HEK293 (cell line): ENCODE results near the gene ZNF619.

Experiments used
- CTCF ChIA-PET: fragments of 350-600 bp; formaldehyde crosslinking; extraction: SDS; loops from one replicate; lab custom pipeline; 2021; ENCODE audit warnings: antibody characterized with exemption; lab: Yijun Ruan, JAX
- POLR2A ChIA-PET: fragments of 300-600 bp; formaldehyde crosslinking; extraction: SDS; loops from one replicate; lab custom pipeline; 2020; ENCODE audit warnings: antibody characterized with exemption, inconsistent platforms; lab: Yijun Ruan, JAX
- H3K27ac ChIP-seq: fragments of 200-500 bp; sonication (Bioruptor generic); 2 replicates; pipeline ENCODE4 v1.5.1; 2014; ENCODE audit warnings: low read depth, low read length, control low read depth, inconsistent platforms; ENCODE audit errors: extremely low read depth
- H3K36me3 ChIP-seq, 2 experiments: fragments of 200-500 bp in 1 of 2; sonication (Bioruptor generic) in 1 of 2; 1 replicate in 1 of 2; 2 replicates in 1 of 2; pipeline ENCODE4 v1.5.1; 2014 to 2017; ENCODE audit warnings: inconsistent platforms in 2 of 2, low read length in 2 of 2; ENCODE audit not compliant: control insufficient read depth in 2 of 2, insufficient read depth in 1 of 2
- H3K4me1 ChIP-seq: fragments of 200-500 bp; sonication (Bioruptor generic); 2 replicates; pipeline ENCODE4 v1.5.1; 2014; ENCODE audit warnings: mild to moderate bottlenecking, low read length, inconsistent platforms; ENCODE audit not compliant: control insufficient read depth, insufficient read depth
- H3K4me3 ChIP-seq: 2 replicates; pipeline ENCODE4 v1.5.1; 2011; ENCODE audit warnings: low read depth, mild to moderate bottlenecking, control low read depth, low read length, moderate library complexity
- H3K9me3 ChIP-seq: fragments of 200-500 bp; sonication (Bioruptor generic); 2 replicates; pipeline ENCODE4 v1.5.1; 2014; ENCODE audit warnings: low read depth, low read length, inconsistent platforms; ENCODE audit not compliant: control insufficient read depth, insufficient read depth
- GLIS2 ChIP-seq: fragments of 450-650 bp; formaldehyde crosslinking; IDR thresholded peaks from 2 replicates; pipeline ENCODE4 v1.5.1; 2016; ENCODE audit warnings: missing biosample characterization, missing genetic modification characterization
- IKZF3 ChIP-seq: fragments of 450-650 bp; IDR thresholded peaks from 2 replicates; pipeline ENCODE4 v1.5.0; 2018; ENCODE audit warnings: missing biosample characterization, mild to moderate bottlenecking, missing genetic modification characterization, moderate library complexity
- MYNN ChIP-seq: fragments of 450-650 bp; formaldehyde crosslinking; IDR thresholded peaks from 2 replicates; pipeline ENCODE4 v1.5.1; 2016; ENCODE audit warnings: missing biosample characterization, missing genetic modification characterization, borderline replicate concordance
- PRDM1 ChIP-seq: fragments of 450-650 bp; formaldehyde crosslinking; IDR thresholded peaks from 2 replicates; pipeline ENCODE4; 2016; ENCODE audit warnings: missing biosample characterization, missing genetic modification characterization
- REPIN1 ChIP-seq: fragments of 450-650 bp; formaldehyde crosslinking; IDR thresholded peaks from 2 replicates; pipeline ENCODE4 v1.5.1; 2017; ENCODE audit warnings: missing biosample characterization, missing genetic modification characterization, low read depth
- SALL2 ChIP-seq: fragments of 450-650 bp; formaldehyde crosslinking; IDR thresholded peaks from 2 replicates; pipeline ENCODE4 v1.5.0; 2017; ENCODE audit warnings: missing biosample characterization, mild to moderate bottlenecking, missing genetic modification characterization, borderline replicate concordance
- SP3 ChIP-seq: fragments of 450-650 bp; formaldehyde crosslinking; IDR thresholded peaks from 2 replicates; pipeline ENCODE4 v1.5.1; 2016; ENCODE audit warnings: missing biosample characterization, missing genetic modification characterization
- ZBTB20 ChIP-seq: fragments of 450-650 bp; formaldehyde crosslinking; IDR thresholded peaks from 2 replicates; pipeline ENCODE4 v1.5.1; 2016; ENCODE audit warnings: missing biosample characterization, missing genetic modification characterization
- ZFHX2 ChIP-seq: fragments of 450-650 bp; formaldehyde crosslinking; conservative IDR thresholded peaks from 2 replicates; pipeline ENCODE4 v1.5.1; 2016; ENCODE audit warnings: missing biosample characterization, missing genetic modification characterization
- ZNF155 ChIP-seq: fragments of 450-650 bp; formaldehyde crosslinking; IDR thresholded peaks from 2 replicates; pipeline ENCODE4 v1.5.1; 2016; ENCODE audit warnings: missing biosample characterization, missing genetic modification characterization
- ZNF169 ChIP-seq: fragments of 450-650 bp; formaldehyde crosslinking; IDR thresholded peaks from 2 replicates; pipeline ENCODE4 v1.5.1; 2016; ENCODE audit warnings: missing biosample characterization, missing genetic modification characterization
- ZNF23 ChIP-seq: fragments of 450-650 bp; formaldehyde crosslinking; IDR thresholded peaks from 2 replicates; pipeline ENCODE4 v1.5.1; 2016; ENCODE audit warnings: missing biosample characterization, missing genetic modification characterization, borderline replicate concordance
- ZNF521 ChIP-seq: fragments of 450-650 bp; formaldehyde crosslinking; IDR thresholded peaks from 2 replicates; pipeline ENCODE4 v1.5.1; 2017; ENCODE audit warnings: missing biosample characterization, mild to moderate bottlenecking, missing genetic modification characterization
- ZNF549 ChIP-seq: fragments of 450-650 bp; IDR thresholded peaks from 2 replicates; pipeline ENCODE4 v1.5.1; 2018; ENCODE audit warnings: missing biosample characterization, missing genetic modification characterization, mild to moderate bottlenecking, inconsistent platforms, moderate library complexity
- ZNF596 ChIP-seq: fragments of 450-650 bp; IDR thresholded peaks from 2 replicates; pipeline ENCODE4 v1.5.0; 2018; ENCODE audit warnings: missing biosample characterization, mild to moderate bottlenecking, missing genetic modification characterization, moderate library complexity
- ZNF629 ChIP-seq: fragments of 450-650 bp; formaldehyde crosslinking; IDR thresholded peaks from 2 replicates; pipeline ENCODE4 v1.5.1; 2017; ENCODE audit warnings: missing biosample characterization, missing genetic modification characterization
- ZNF639 ChIP-seq: fragments of 450-650 bp; formaldehyde crosslinking; IDR thresholded peaks from 2 replicates; pipeline ENCODE4 v1.5.1; 2016; ENCODE audit warnings: missing biosample characterization, missing genetic modification characterization
- ZNF664 ChIP-seq: fragments of 450-650 bp; formaldehyde crosslinking; IDR thresholded peaks from 2 replicates; pipeline ENCODE4 v1.5.1; 2016; ENCODE audit warnings: missing biosample characterization, missing genetic modification characterization
- ZNF692 ChIP-seq: fragments of 450-650 bp; formaldehyde crosslinking; IDR thresholded peaks from 2 replicates; pipeline ENCODE4 v1.5.1; 2016; ENCODE audit warnings: missing biosample characterization, missing genetic modification characterization
- ZNF776 ChIP-seq: fragments of 450-650 bp; formaldehyde crosslinking; IDR thresholded peaks from 2 replicates; pipeline ENCODE4 v1.5.0; 2017; ENCODE audit warnings: missing biosample characterization, missing genetic modification characterization, borderline replicate concordance
- ZNF843 ChIP-seq: fragments of 450-650 bp; formaldehyde crosslinking; IDR thresholded peaks from 2 replicates; pipeline ENCODE4 v1.5.1; 2016; ENCODE audit warnings: missing biosample characterization, missing genetic modification characterization
- ZSCAN30 ChIP-seq: fragments of 450-650 bp; IDR thresholded peaks from 2 replicates; pipeline ENCODE4 v1.5.1; 2018; ENCODE audit warnings: missing biosample characterization, mild to moderate bottlenecking, missing genetic modification characterization, moderate library complexity
- TF ChIP-seq, protein P1 (sequence below): fragments of 450-650 bp; formaldehyde crosslinking; IDR thresholded peaks from 2 replicates; pipeline ENCODE4 v1.5.1; 2017; ENCODE audit warnings: missing biosample characterization, missing genetic modification characterization
- TF ChIP-seq, protein P2 (sequence below): fragments of 450-650 bp; formaldehyde crosslinking; IDR thresholded peaks from 2 replicates; pipeline ENCODE4 v1.5.1; 2017; ENCODE audit warnings: missing biosample characterization, missing genetic modification characterization
- TF ChIP-seq, protein P3 (sequence below): fragments of 450-650 bp; formaldehyde crosslinking; IDR thresholded peaks from 2 replicates; pipeline ENCODE4 v1.5.1; 2016; ENCODE audit warnings: missing biosample characterization, missing genetic modification characterization

ZNF619 gene

GRCh38 chr3:40504636-40505430 is 27.9 kb downstream of the ZNF619 start (continued):
- 0 out of 2 replicates have a peak, but pooled peaks have one; percentile 13 for TF ChIP-seq ZNF692 (tag by site-specific recombination)
- TF ChIP-seq, protein P1, sequence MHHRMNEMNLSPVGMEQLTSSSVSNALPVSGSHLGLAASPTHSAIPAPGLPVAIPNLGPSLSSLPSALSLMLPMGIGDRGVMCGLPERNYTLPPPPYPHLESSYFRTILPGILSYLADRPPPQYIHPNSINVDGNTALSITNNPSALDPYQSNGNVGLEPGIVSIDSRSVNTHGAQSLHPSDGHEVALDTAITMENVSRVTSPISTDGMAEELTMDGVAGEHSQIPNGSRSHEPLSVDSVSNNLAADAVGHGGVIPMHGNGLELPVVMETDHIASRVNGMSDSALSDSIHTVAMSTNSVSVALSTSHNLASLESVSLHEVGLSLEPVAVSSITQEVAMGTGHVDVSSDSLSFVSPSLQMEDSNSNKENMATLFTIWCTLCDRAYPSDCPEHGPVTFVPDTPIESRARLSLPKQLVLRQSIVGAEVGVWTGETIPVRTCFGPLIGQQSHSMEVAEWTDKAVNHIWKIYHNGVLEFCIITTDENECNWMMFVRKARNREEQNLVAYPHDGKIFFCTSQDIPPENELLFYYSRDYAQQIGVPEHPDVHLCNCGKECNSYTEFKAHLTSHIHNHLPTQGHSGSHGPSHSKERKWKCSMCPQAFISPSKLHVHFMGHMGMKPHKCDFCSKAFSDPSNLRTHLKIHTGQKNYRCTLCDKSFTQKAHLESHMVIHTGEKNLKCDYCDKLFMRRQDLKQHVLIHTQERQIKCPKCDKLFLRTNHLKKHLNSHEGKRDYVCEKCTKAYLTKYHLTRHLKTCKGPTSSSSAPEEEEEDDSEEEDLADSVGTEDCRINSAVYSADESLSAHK (tag by site-specific recombination) = peak; percentile 70
- no peak for TF ChIP-seq ZNF843 (tag by site-specific recombination)
- TF ChIP-seq ZNF776 (tag by site-specific recombination) = no peak
- TF ChIP-seq REPIN1 (tag by site-specific recombination) = no peak
- TF ChIP-seq ZNF629 (tag by site-specific recombination) = peak; percentile 40; the same call in 1 of the 2 replicates
- TF ChIP-seq, all 188 proteins: peak for 8

- ChIA-PET POLR2A (interaction anchor here (0.6 to 3.2 kb wide), 7 partner anchors 14 to 49 kb away, joined by 3 to 41 read pairs (median 8); partner anchors contain the start of genes RPL14, ZNF619 and ZNF621), CTCF (interaction anchor here (0.6 to 2.3 kb wide), 6 partner anchors 11 to 1058 kb away, joined by 3 to 16 read pairs (median 4); partner anchors contain the start of gene ZNF621)
- TF ChIP-seq ZNF596 (tag by site-specific recombination) (no peak), ZNF169 (no peak), IKZF3 (tag by site-specific recombination) (peak; percentile 76; the same call in 1 of the 2 replicates), ZNF776 (tag by site-specific recombination) (no peak), SP3 (no peak), ZSCAN30 (no peak), SALL2 (tag by site-specific recombination) (no peak), ZNF23 (tag by site-specific recombination) (no peak), ZFHX2 (tag by site-specific recombination) (peak; percentile 56), ZNF664 (no peak), ZBTB20 (tag by site-specific recombination) (no peak), REPIN1 (tag by site-specific recombination) (no peak), ZNF549 (tag by site-specific recombination) (no peak), ZNF639 (tag by site-specific recombination) (no peak), ZNF155 (no peak), ZNF521 (tag by site-specific recombination) (no peak), PRDM1 (tag by site-specific recombination) (no peak), GLIS2 (tag by site-specific recombination) (peak; percentile 28; the same call in 1 of the 2 replicates), MYNN (tag by site-specific recombination) (no peak)
- TF ChIP-seq, protein P2, sequence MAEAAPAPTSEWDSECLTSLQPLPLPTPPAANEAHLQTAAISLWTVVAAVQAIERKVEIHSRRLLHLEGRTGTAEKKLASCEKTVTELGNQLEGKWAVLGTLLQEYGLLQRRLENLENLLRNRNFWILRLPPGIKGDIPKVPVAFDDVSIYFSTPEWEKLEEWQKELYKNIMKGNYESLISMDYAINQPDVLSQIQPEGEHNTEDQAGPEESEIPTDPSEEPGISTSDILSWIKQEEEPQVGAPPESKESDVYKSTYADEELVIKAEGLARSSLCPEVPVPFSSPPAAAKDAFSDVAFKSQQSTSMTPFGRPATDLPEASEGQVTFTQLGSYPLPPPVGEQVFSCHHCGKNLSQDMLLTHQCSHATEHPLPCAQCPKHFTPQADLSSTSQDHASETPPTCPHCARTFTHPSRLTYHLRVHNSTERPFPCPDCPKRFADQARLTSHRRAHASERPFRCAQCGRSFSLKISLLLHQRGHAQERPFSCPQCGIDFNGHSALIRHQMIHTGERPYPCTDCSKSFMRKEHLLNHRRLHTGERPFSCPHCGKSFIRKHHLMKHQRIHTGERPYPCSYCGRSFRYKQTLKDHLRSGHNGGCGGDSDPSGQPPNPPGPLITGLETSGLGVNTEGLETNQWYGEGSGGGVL = no peak
- TF ChIP-seq, protein P3, sequence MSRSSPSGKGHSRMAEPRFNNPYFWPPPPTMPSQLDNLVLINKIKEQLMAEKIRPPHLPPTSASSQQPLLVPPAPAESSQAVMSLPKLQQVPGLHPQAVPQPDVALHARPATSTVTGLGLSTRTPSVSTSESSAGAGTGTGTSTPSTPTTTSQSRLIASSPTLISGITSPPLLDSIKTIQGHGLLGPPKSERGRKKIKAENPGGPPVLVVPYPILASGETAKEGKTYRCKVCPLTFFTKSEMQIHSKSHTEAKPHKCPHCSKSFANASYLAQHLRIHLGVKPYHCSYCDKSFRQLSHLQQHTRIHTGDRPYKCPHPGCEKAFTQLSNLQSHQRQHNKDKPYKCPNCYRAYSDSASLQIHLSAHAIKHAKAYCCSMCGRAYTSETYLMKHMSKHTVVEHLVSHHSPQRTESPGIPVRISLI (tag by site-specific recombination) = no peak
These were observed 28.9 kb downstream of the ZNF619 start, which contains the start of gene ZNF620 for GRCh38 chr3:40505599-40506462. Gene ZNF620 (plus strand): TSS chr3:40506039. CDS start chr3:40506353, 314 bp downstream.

More at GRCh38 chr3:40505599-40506462, 28.9 kb downstream of the ZNF619 start, which contains the start of gene ZNF620:
- H3K4me3 ChIP-seq = peak within 1 kb of the TSS; percentile 87
- H3K27ac ChIP-seq = peak within 1 kb of the TSS; percentile 77
- no peaks in the 10 kb centered on the region for H3K4me1 ChIP-seq
- peaks cover 22 to 27% of the 10 kb centered on the region in 2 experiments; a peak in 2 of 3 replicates for H3K36me3 ChIP-seq
- no peaks in the 10 kb centered on the region for H3K9me3 ChIP-seq
